H1 (cell line): ENCODE results near the gene ZNF20. TPM values are rescaled to one million over a fixed set of nuclear protein-coding genes. Genes with fewer than 3 reads are reported as not detected.

Experiments
- BACH1 ChIP-seq: IDR thresholded peaks from 2 replicates; pipeline ENCODE4 v1.6.1; 2012; ENCODE audit warnings: low read length, improper control_type of control experiment
- CEBPB ChIP-seq: IDR thresholded peaks from 2 replicates; pipeline ENCODE4 v1.6.1; 2012; ENCODE audit warnings: low read depth, low read length
- TAF1 ChIP-seq: IDR thresholded peaks from 2 replicates; pipeline ENCODE4 v1.6.1; 2011; ENCODE audit warnings: mild to moderate bottlenecking, low read depth, low read length
- TBP ChIP-seq: IDR thresholded peaks from 2 replicates; pipeline ENCODE4 v1.6.1; 2011; ENCODE audit warnings: low read depth, low read length, improper control_type of control experiment
- TEAD4 ChIP-seq: IDR thresholded peaks from 2 replicates; pipeline ENCODE4 v1.6.1; 2012; ENCODE audit warnings: low read depth, low read length, inconsistent platforms, mixed read lengths
- polyA plus RNA-seq, 7 experiments: library from polyadenylated mRNA; depleted of rRNA in 3 of 7; stranded (reverse) in 5 of 7; unstranded in 2 of 7; fragments of >200 nt in 5 of 7; fragments of 200-250 nt in 2 of 7; gene quantifications; 1 replicate in 5 of 7; 2 replicates in 1 of 7; 4 replicates in 1 of 7; pipeline versions ENCODE4 v1.2.1 to v1.2.3, GENCODE V29; 2011 to 2013; ENCODE audit warnings: missing spikeins in 2 of 7, mixed read lengths in 2 of 7
- total RNA-seq: library from RNA; stranded (reverse); fragmentation: NEBNext Ultra II Directional; extraction: Animal tissue kit (Norgen Biotek cat#: 25700); gene quantifications from 2 replicates; pipeline ENCODE4 v1.2.1, GENCODE V29; 2021
- TF ChIP-seq, protein P1 (sequence below), 3 experiments: IDR thresholded peaks; 1 replicate in 2 of 3; 2 replicates in 1 of 3; pipeline versions ENCODE4 v1.5.1 to v1.6.1; 2011; ENCODE audit warnings: low read length in 3 of 3, mild to moderate bottlenecking in 3 of 3, inconsistent platforms in 2 of 3, low read depth in 1 of 3, moderate library complexity in 1 of 3; ENCODE audit not compliant: insufficient read depth in 1 of 3; ENCODE audit errors: control extremely low read depth in 1 of 3
- TF ChIP-seq, protein P2 (sequence below): IDR thresholded peaks from 2 replicates; pipeline ENCODE4 v1.6.1; 2011; ENCODE audit warnings: low read depth, mild to moderate bottlenecking, low read length; ENCODE audit not compliant: insufficient read depth
- TF ChIP-seq, protein P3 (sequence below): fragments of 300-600 bp; sonication (generic); IDR thresholded peaks from 2 replicates; pipeline ENCODE4 v1.7.1; 2012; ENCODE audit warnings: low read length, moderate library complexity, mild to moderate bottlenecking, inconsistent platforms; ENCODE audit not compliant: insufficient replicate concordance

The ZNF20 gene
- total and polyA plus RNA-seq, 2 of the 8 experiments (the other 6 are each of a cell fraction or from before 2014, with no cell fraction given), result 1.6 to 9.0 TPM

GRCh38 chr19:12139885-12140544 lies at the start of gene ZNF20 (continued):
- peak; percentile 79 for TF ChIP-seq TBP
- TF ChIP-seq TEAD4, result no peak
- TF ChIP-seq, protein P1, sequence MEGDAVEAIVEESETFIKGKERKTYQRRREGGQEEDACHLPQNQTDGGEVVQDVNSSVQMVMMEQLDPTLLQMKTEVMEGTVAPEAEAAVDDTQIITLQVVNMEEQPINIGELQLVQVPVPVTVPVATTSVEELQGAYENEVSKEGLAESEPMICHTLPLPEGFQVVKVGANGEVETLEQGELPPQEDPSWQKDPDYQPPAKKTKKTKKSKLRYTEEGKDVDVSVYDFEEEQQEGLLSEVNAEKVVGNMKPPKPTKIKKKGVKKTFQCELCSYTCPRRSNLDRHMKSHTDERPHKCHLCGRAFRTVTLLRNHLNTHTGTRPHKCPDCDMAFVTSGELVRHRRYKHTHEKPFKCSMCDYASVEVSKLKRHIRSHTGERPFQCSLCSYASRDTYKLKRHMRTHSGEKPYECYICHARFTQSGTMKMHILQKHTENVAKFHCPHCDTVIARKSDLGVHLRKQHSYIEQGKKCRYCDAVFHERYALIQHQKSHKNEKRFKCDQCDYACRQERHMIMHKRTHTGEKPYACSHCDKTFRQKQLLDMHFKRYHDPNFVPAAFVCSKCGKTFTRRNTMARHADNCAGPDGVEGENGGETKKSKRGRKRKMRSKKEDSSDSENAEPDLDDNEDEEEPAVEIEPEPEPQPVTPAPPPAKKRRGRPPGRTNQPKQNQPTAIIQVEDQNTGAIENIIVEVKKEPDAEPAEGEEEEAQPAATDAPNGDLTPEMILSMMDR (IDR thresholded peaks at IDR 0.05; ENCODE audit: control extremely low read depth in 1 of 3, insufficient read depth in 1 of 3, low read depth in 1 of 3, low read length in 3 of 3), result no peak
- peak; percentile 85; the same call in 1 of the 2 replicates for TF ChIP-seq TAF1
- TF ChIP-seq BACH1, result no peak
- TF ChIP-seq, protein P2, sequence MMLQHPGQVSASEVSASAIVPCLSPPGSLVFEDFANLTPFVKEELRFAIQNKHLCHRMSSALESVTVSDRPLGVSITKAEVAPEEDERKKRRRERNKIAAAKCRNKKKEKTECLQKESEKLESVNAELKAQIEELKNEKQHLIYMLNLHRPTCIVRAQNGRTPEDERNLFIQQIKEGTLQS, result no peak
- TF ChIP-seq, protein P3, sequence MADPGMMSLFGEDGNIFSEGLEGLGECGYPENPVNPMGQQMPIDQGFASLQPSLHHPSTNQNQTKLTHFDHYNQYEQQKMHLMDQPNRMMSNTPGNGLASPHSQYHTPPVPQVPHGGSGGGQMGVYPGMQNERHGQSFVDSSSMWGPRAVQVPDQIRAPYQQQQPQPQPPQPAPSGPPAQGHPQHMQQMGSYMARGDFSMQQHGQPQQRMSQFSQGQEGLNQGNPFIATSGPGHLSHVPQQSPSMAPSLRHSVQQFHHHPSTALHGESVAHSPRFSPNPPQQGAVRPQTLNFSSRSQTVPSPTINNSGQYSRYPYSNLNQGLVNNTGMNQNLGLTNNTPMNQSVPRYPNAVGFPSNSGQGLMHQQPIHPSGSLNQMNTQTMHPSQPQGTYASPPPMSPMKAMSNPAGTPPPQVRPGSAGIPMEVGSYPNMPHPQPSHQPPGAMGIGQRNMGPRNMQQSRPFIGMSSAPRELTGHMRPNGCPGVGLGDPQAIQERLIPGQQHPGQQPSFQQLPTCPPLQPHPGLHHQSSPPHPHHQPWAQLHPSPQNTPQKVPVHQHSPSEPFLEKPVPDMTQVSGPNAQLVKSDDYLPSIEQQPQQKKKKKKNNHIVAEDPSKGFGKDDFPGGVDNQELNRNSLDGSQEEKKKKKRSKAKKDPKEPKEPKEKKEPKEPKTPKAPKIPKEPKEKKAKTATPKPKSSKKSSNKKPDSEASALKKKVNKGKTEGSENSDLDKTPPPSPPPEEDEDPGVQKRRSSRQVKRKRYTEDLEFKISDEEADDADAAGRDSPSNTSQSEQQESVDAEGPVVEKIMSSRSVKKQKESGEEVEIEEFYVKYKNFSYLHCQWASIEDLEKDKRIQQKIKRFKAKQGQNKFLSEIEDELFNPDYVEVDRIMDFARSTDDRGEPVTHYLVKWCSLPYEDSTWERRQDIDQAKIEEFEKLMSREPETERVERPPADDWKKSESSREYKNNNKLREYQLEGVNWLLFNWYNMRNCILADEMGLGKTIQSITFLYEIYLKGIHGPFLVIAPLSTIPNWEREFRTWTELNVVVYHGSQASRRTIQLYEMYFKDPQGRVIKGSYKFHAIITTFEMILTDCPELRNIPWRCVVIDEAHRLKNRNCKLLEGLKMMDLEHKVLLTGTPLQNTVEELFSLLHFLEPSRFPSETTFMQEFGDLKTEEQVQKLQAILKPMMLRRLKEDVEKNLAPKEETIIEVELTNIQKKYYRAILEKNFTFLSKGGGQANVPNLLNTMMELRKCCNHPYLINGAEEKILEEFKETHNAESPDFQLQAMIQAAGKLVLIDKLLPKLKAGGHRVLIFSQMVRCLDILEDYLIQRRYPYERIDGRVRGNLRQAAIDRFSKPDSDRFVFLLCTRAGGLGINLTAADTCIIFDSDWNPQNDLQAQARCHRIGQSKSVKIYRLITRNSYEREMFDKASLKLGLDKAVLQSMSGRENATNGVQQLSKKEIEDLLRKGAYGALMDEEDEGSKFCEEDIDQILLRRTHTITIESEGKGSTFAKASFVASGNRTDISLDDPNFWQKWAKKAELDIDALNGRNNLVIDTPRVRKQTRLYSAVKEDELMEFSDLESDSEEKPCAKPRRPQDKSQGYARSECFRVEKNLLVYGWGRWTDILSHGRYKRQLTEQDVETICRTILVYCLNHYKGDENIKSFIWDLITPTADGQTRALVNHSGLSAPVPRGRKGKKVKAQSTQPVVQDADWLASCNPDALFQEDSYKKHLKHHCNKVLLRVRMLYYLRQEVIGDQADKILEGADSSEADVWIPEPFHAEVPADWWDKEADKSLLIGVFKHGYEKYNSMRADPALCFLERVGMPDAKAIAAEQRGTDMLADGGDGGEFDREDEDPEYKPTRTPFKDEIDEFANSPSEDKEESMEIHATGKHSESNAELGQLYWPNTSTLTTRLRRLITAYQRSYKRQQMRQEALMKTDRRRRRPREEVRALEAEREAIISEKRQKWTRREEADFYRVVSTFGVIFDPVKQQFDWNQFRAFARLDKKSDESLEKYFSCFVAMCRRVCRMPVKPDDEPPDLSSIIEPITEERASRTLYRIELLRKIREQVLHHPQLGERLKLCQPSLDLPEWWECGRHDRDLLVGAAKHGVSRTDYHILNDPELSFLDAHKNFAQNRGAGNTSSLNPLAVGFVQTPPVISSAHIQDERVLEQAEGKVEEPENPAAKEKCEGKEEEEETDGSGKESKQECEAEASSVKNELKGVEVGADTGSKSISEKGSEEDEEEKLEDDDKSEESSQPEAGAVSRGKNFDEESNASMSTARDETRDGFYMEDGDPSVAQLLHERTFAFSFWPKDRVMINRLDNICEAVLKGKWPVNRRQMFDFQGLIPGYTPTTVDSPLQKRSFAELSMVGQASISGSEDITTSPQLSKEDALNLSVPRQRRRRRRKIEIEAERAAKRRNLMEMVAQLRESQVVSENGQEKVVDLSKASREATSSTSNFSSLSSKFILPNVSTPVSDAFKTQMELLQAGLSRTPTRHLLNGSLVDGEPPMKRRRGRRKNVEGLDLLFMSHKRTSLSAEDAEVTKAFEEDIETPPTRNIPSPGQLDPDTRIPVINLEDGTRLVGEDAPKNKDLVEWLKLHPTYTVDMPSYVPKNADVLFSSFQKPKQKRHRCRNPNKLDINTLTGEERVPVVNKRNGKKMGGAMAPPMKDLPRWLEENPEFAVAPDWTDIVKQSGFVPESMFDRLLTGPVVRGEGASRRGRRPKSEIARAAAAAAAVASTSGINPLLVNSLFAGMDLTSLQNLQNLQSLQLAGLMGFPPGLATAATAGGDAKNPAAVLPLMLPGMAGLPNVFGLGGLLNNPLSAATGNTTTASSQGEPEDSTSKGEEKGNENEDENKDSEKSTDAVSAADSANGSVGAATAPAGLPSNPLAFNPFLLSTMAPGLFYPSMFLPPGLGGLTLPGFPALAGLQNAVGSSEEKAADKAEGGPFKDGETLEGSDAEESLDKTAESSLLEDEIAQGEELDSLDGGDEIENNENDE, result no peak
- TF ChIP-seq CEBPB, result no peak
